CD4-positive, alpha-beta memory T cell (primary cell): ENCODE measurements around the gene TMEM131. TPM values are rescaled to one million over a fixed set of nuclear protein-coding genes. Genes with fewer than 3 reads are reported as not detected.
A peak's percentile ranks its signal among the peaks of the same experiment; 100 is the strongest.

Source experiments
- CTCF ChIA-PET: fragments of 350-600 bp; sonication (Branson Sonifier 250); formaldehyde crosslinking; loops from one replicate; lab custom pipeline; 2021; ENCODE audit warnings: inconsistent platforms; ENCODE audit not compliant: partially characterized antibody; lab: Charles Lee
- POLR2A ChIA-PET: fragments of 350-600 bp; sonication (Branson Sonifier 250); formaldehyde crosslinking; loops from one replicate; lab custom pipeline; 2021; ENCODE audit not compliant: partially characterized antibody; lab: Charles Lee
- DNase-seq, 5 donors: peaks; one replicate each; pipeline versions ENCODE4 v3.0.0 to v3.0.0-alpha.2; 2020 to 2022; ENCODE audit warnings: mixed read lengths in 1 of 5
- H3K27ac ChIP-seq: one replicate; pipeline ENCODE4 v1.7.0; 2013; ENCODE audit warnings: low read depth, low read length
- H3K27me3 ChIP-seq: 2 replicates; pipeline ENCODE4 v1.7.0; 2013; ENCODE audit warnings: mild to moderate bottlenecking, low read length, moderate library complexity; ENCODE audit not compliant: insufficient read depth
- H3K36me3 ChIP-seq: 2 replicates; pipeline ENCODE4 v1.7.0; 2013; ENCODE audit warnings: mild to moderate bottlenecking, low read length, moderate library complexity; ENCODE audit not compliant: insufficient read depth
- H3K4me1 ChIP-seq: 2 replicates; pipeline ENCODE4 v1.7.0; 2013; ENCODE audit warnings: mild to moderate bottlenecking, low read length, moderate library complexity; ENCODE audit not compliant: insufficient read depth
- H3K4me3 ChIP-seq, 2 donors: one replicate each; pipeline ENCODE4 v1.7.0; 2013; ENCODE audit warnings: low read length in 2 of 2, mild to moderate bottlenecking in 1 of 2
- H3K9me3 ChIP-seq, 2 donors: one replicate each; pipeline ENCODE4 v1.7.0; 2013; ENCODE audit warnings: low read length in 2 of 2, control low read depth in 1 of 2; ENCODE audit not compliant: control insufficient read depth in 1 of 2
- H3K27ac Mint-ChIP-seq, 7 donors: one replicate each; pipeline ENCODE4 v1.8.0; 2020 to 2021; ENCODE audit warnings: mixed read lengths in 7 of 7, mild to moderate bottlenecking in 6 of 7, inconsistent platforms in 3 of 7, moderate library complexity in 3 of 7
- H3K27me3 Mint-ChIP-seq, 2 donors: one replicate each; pipeline ENCODE4 v1.8.0; 2020 to 2021; ENCODE audit warnings: mixed read lengths in 2 of 2
- H3K36me3 Mint-ChIP-seq, 2 donors: one replicate each; pipeline ENCODE4 v1.8.0; 2020 to 2021; ENCODE audit warnings: mixed read lengths in 2 of 2, inconsistent platforms in 1 of 2, mild to moderate bottlenecking in 1 of 2
- H3K4me1 Mint-ChIP-seq, 4 donors: one replicate each; pipeline ENCODE4 v1.8.0; 2020 to 2021; ENCODE audit warnings: mixed read lengths in 4 of 4, mild to moderate bottlenecking in 1 of 4
- H3K4me3 Mint-ChIP-seq, 8 donors: one replicate each; pipeline ENCODE4 v1.8.0; 2020 to 2021; ENCODE audit warnings: mixed read lengths in 8 of 8, mild to moderate bottlenecking in 7 of 8, moderate library complexity in 6 of 8, inconsistent platforms in 3 of 8
- H3K9me3 Mint-ChIP-seq, 8 donors: one replicate each; pipeline ENCODE4 v1.8.0; 2020 to 2021; ENCODE audit warnings: mixed read lengths in 8 of 8, mild to moderate bottlenecking in 5 of 8, inconsistent platforms in 3 of 8, moderate library complexity in 1 of 8
- intact Hi-C: fragments of 100-400 bp; cut with micrococcal nuclease; formaldehyde crosslinking; loops from one replicate; pipeline ENCODE4 v1.15.1; 2023
- polyA plus RNA-seq, 2 donors: library from polyadenylated mRNA; unstranded; fragments of 300-500 nt; fragmentation: Illumina TruSeq; gene quantifications; one replicate each; pipeline ENCODE4 v1.2.3, GENCODE V29; 2021
- total RNA-seq, 2 experiments: library from RNA; stranded (reverse); gene quantifications; one replicate each; pipeline ENCODE4 v1.2.3, GENCODE V29; 2021

TMEM131 gene
- total and polyA plus RNA-seq, 4 experiments from 2014 or later, result 6.3 to 47.6 (median 31.4) TPM

DNA sequence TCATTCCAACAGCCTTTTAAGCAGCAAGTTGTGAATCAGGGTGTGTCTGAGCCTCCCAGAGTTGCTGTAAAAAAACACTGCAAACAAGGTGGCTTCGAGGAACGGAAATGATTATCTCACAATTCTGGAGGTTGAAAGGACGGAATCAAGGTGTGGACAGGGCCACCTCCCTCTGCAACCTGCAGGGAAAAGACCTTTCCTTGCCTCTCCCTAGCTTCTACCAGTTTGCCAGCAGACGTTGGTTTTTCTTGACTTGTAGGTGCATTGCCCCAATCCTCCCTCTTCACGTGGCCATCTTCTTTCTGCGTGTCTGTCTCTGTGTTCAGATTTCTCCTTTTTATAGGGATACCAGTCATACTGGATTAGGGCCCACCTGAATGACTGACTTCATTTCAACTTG, 24.8 kb upstream of the TMEM131 start:
- CTCF ChIA-PET, result no interaction called here
- Histone ChIP-seq H3K36me3 (no peaks in the 10 kb centered on the region), H3K4me1 (no peaks in the 10 kb centered on the region), H3K9me3 (no peaks in the 10 kb centered on the region), H3K27me3 (no peaks in the 10 kb centered on the region), H3K4me3 (no peak overlapping the region), H3K27ac (no peak overlapping the region)
- Mint-ChIP-seq H3K27me3 (peaks cover 0 to 2% of the 10 kb centered on the region in 2 donors), H3K4me1 (no peaks in the 10 kb centered on the region), H3K27ac (no peak overlapping the region), H3K36me3 (no peaks in the 10 kb centered on the region), H3K9me3 (peaks cover 0 to 3% (median 0%) of the 10 kb centered on the region in 8 donors), H3K4me3 (no peak overlapping the region)
- POLR2A ChIA-PET, result no interaction called here
- DNase-seq, result no peak
- intact Hi-C loops, result no loop called here

DNA sequence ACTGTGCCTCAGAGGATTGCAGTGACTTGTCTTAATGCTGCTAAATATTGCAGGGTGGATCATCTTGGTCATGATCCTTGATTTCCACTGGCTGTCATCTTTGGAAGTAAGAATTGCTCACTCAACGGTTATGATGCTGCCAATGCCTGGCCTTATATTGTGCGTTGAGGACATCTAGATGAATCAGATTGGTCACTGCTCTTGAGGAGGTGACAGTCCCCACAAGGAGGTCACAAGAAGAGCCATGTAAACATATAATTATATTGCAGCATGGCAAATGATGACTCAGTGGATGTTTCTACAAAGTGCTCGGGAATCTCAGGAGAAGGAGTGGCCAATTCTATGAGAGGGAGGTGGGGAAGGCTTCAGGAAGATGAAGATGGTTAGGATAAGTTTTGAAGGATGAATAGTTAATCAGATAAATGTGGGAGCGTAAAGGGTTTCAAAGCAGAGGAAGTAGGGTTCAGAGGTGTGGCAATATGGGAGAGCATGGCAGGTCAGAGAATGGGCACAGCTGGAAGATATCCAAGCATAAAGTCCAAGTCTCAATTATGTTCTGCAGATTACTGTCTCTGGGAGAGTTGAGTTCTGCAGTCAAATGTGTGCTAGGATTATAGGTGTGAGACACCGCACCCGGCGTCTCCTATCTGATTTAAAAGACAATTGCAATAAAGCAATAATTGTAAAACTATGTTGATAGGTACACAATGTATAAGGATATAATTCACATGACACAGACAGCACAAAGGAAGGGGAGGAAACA, 21.3 kb upstream of the TMEM131 start:
- Histone ChIP-seq H3K27me3 (no peaks in the 10 kb centered on the region), H3K27ac (no peak overlapping the region), H3K4me3 (no peak overlapping the region), H3K9me3 (no peaks in the 10 kb centered on the region), H3K36me3 (no peaks in the 10 kb centered on the region), H3K4me1 (peaks cover 5% of the 10 kb centered on the region)
- H3K27ac Mint-ChIP-seq, result no peak overlapping the region
- H3K36me3 Mint-ChIP-seq, result no peaks in the 10 kb centered on the region
- POLR2A ChIA-PET, result no interaction called here
- no peak for DNase-seq
- intact Hi-C loops, result no loop called here
- CTCF ChIA-PET, result no interaction called here
- peaks cover 1 to 10% of the 10 kb centered on the region in 2 donors for H3K27me3 Mint-ChIP-seq
- H3K4me1 Mint-ChIP-seq, result peaks cover 0 to 7% (median 5%) of the 10 kb centered on the region in 4 donors
- H3K9me3 Mint-ChIP-seq, result peaks cover 0 to 3% (median 0%) of the 10 kb centered on the region in 8 donors
- H3K4me3 Mint-ChIP-seq, result no peak overlapping the region

DNA sequence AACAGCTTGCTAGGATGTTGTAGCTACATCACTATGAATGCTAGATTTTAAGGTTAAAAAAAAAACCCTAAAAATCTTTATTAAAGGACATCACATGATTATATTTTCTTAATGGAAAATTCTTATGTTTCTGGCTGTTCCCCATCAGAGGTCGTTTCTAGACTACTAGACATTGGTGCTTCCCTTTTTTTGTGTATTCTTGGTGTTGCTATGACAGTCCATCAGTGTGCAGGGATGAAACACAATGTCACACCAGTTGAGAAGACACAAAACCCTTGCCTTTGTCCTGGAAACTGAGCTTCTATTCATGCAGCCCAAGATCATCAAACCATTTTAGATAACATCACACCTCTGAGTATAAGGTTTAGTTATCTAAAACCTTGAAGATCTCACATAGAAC, 19.9 kb upstream of the TMEM131 start:
- Mint-ChIP-seq H3K4me3 (no peak overlapping the region), H3K27me3 (peaks cover 3 to 10% of the 10 kb centered on the region in 2 donors), H3K9me3 (peaks cover 0 to under 1% (median 0%) of the 10 kb centered on the region in 8 donors), H3K4me1 (peaks cover 0 to 7% (median 6%) of the 10 kb centered on the region in 4 donors), H3K36me3 (no peaks in the 10 kb centered on the region), H3K27ac (no peak overlapping the region)
- no peaks in the 10 kb centered on the region for H3K36me3 ChIP-seq
- H3K4me1 ChIP-seq, result peaks cover 5% of the 10 kb centered on the region
- intact Hi-C loops, result no loop called here
- CTCF ChIA-PET, result no interaction called here
- DNase-seq, result no peak
- POLR2A ChIA-PET, result interaction anchor here (0.6 kb wide), 1 partner anchor 164 kb away, joined by 3 read pairs; no protein-coding TSS in a partner anchor
- H3K4me3 ChIP-seq, result no peak overlapping the region
- H3K27ac ChIP-seq, result no peak overlapping the region
- H3K9me3 ChIP-seq, result no peaks in the 10 kb centered on the region
- no peaks in the 10 kb centered on the region for H3K27me3 ChIP-seq

DNA sequence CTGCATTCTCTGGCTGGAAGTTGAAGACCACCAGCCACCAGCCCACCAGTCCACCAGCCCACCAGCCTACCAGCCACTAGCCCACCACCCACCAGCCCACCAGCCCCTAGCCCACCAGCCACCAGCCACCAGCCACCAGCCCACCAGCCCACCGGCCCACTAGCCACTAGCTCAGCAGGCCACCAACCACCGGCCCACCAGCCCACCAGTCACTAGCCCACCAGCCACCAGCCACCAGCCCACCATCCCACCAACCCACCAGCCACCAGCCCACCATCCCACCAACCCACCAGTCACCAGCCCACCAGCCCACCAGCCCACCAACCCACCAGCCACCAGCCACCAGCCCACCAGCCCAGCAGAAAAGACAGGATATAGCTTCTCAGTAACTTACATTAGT, 18.6 kb upstream of the TMEM131 start:
- POLR2A ChIA-PET, result no interaction called here
- Histone ChIP-seq H3K4me1 (peaks cover 5% of the 10 kb centered on the region), H3K9me3 (no peaks in the 10 kb centered on the region), H3K27me3 (no peaks in the 10 kb centered on the region), H3K4me3 (no peak overlapping the region), H3K27ac (no peak overlapping the region), H3K36me3 (no peaks in the 10 kb centered on the region)
- CTCF ChIA-PET, result no interaction called here
- H3K36me3 Mint-ChIP-seq, result no peaks in the 10 kb centered on the region
- peaks cover 3 to 10% of the 10 kb centered on the region in 2 donors for H3K27me3 Mint-ChIP-seq
- DNase-seq, result no peak
- H3K4me1 Mint-ChIP-seq, result peaks cover 0 to 7% (median 6%) of the 10 kb centered on the region in 4 donors
- intact Hi-C loops, result no loop called here
- no peak overlapping the region for H3K27ac Mint-ChIP-seq
- H3K4me3 Mint-ChIP-seq, result no peak overlapping the region
- no peaks in the 10 kb centered on the region for H3K9me3 Mint-ChIP-seq

DNA sequence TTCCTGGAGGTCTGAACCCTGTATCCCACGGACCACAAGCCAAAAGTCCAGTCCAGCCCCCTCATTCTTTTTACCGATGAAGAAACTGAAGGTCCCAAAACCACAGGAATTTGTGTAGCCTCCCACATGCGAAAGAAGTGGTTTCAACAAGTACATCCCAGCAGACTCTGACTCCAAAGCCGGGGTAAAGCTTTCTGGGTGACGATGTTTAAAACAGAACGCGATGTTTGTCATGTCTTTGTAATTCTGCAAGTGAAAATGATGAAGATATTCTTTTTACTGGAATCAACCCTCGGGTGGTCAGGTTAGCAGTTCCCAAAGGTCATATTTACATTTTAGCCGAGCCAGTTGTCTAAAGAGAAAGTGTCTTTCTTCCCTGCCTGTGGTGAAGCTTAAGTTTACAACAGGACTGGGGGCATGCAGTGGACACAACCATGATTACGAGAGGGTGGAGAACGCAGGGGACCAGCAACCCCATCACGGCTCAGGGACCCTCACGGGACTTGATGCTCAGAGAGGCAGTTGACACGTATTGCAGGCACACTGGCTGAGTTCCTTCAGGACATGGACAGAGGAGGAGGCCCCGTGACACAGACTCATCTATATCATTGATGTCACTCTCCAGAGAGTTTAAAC, 17.8 kb upstream of the TMEM131 start:
- no peak overlapping the region for H3K4me3 ChIP-seq
- no peak overlapping the region for H3K27ac ChIP-seq
- POLR2A ChIA-PET, result no interaction called here
- peaks cover 0 to 7% (median 6%) of the 10 kb centered on the region in 4 donors for H3K4me1 Mint-ChIP-seq
- no peaks in the 10 kb centered on the region for H3K9me3 ChIP-seq
- peak overlapping the region in 2 of 8 donors; percentile 19 to 44 for H3K4me3 Mint-ChIP-seq
- no peak for DNase-seq
- no peaks in the 10 kb centered on the region for H3K27me3 ChIP-seq
- no peaks in the 10 kb centered on the region for H3K9me3 Mint-ChIP-seq
- H3K27ac Mint-ChIP-seq, result no peak overlapping the region
- H3K4me1 ChIP-seq, result peaks cover 5% of the 10 kb centered on the region
- CTCF ChIA-PET, result no interaction called here
- H3K27me3 Mint-ChIP-seq, result peaks cover 3 to 10% of the 10 kb centered on the region in 2 donors
- H3K36me3 ChIP-seq, result no peaks in the 10 kb centered on the region
- intact Hi-C loops, result no loop called here
- no peaks in the 10 kb centered on the region for H3K36me3 Mint-ChIP-seq

DNA sequence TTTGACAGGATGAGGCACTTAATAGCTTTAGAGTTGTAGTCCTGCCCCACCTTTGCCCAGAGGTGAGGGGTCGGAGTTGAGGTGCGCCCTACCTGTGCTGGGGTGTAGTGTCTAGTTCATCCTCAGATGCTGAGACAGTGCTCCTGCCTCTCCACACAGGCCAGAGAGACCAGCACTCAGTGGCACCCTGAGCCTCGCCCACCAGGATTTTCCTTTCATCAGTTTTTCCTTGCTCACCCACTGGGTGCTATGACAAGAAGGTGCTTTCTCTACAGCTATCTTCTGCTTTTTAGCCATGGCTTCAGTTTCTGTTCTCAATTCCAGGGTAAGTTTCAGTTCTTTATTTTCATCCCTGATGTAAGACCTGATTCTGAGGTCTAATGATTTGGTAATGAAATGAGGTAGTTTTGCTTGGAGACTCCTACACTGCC, 16.8 kb upstream of the TMEM131 start:
- DNase-seq, result no peak
- Mint-ChIP-seq H3K27ac (no peak overlapping the region), H3K27me3 (peaks cover 3 to 10% of the 10 kb centered on the region in 2 donors), H3K4me1 (peaks cover 0 to 7% (median 6%) of the 10 kb centered on the region in 4 donors), H3K36me3 (no peaks in the 10 kb centered on the region), H3K9me3 (no peaks in the 10 kb centered on the region), H3K4me3 (no peak overlapping the region)
- intact Hi-C loops, result no loop called here
- H3K27ac ChIP-seq, result no peak overlapping the region
- H3K9me3 ChIP-seq, result no peaks in the 10 kb centered on the region
- H3K4me3 ChIP-seq, result no peak overlapping the region
- ChIA-PET CTCF (no interaction called here), POLR2A (no interaction called here)
- no peaks in the 10 kb centered on the region for H3K27me3 ChIP-seq
- no peaks in the 10 kb centered on the region for H3K36me3 ChIP-seq
- H3K4me1 ChIP-seq, result peaks cover 5% of the 10 kb centered on the region

DNA sequence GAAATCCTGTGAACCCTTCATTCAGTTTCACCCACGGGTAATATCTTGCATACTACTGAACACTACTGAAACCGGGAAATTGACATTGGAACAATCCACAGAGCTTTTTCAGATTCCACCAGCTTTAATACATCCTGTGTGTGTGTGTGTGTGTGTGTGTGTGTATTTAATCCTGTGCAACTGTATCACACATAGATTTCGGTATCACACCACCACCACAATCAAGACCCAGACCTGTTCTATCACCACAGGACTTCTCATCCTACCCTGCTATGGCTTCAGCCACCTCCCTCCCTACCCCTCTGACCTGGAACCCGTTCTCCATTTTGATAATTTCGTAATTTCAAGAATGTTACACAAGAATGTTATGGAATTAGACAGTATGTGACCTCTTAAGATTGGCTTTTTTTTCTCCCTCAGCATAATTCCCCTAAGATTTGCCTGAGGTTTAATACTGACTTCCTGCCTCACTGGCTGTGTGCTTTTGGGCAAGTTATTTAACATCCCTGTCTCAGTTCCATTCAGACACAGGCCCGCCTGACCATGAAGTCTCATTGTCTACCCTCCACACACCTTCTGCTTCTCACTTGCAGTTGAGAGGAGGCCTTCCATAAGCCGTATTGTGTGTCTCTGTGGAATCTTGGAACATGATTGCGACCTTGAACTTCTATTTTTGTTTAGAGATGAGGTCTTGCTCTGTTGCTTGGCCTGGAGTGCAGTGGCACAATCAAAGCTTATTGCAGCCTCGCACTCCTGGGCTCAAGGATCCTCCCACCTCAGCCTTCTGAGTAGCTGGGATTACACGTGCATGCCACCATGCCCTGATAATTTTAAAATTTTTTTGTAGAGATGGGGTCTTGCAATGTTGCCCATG, 14.4 kb upstream of the TMEM131 start:
- ChIA-PET POLR2A (no interaction called here), CTCF (no interaction called here)
- Mint-ChIP-seq H3K27me3 (peaks cover 3 to 8% of the 10 kb centered on the region in 2 donors), H3K9me3 (no peaks in the 10 kb centered on the region), H3K36me3 (no peaks in the 10 kb centered on the region), H3K4me3 (no peak overlapping the region), H3K27ac (peak overlapping the region in 1 of 7 donors; percentile 18), H3K4me1 (peaks cover 0 to 7% (median 6%) of the 10 kb centered on the region in 4 donors)
- intact Hi-C loops, result no loop called here
- H3K4me3 ChIP-seq, result no peak overlapping the region
- no peaks in the 10 kb centered on the region for H3K9me3 ChIP-seq
- no peaks in the 10 kb centered on the region for H3K36me3 ChIP-seq
- no peak for DNase-seq
- H3K4me1 ChIP-seq, result peaks cover 5% of the 10 kb centered on the region
- no peak overlapping the region for H3K27ac ChIP-seq
- H3K27me3 ChIP-seq, result no peaks in the 10 kb centered on the region
